Measurements from ENCODE around the gene GEMIN2. TPM values are rescaled to one million over a fixed set of nuclear protein-coding genes. Genes with fewer than 3 reads are reported as not detected.
"Not testable (repeated sequence)": the region's sequence is repeated elsewhere in the genome, so short reads cannot be mapped to it uniquely, and the experiment has no call there.

GEMIN2 gene
- total RNA-seq, 1 donor from 2014 or later, result 25.5 TPM

- Histone ChIP-seq H3K4me3 (no peak overlapping the region), H3K36me3 (peaks cover 0 to 85% of the 10 kb centered on the region in 2 donors), H3K4me1 (peaks cover 16% of the 10 kb centered on the region), H3K27me3 (no peaks in the 10 kb centered on the region), H3K9me3 (no peaks in the 10 kb centered on the region), H3K27ac (no peak overlapping the region)
- TF ChIP-seq CTCF (IDR thresholded peaks at IDR 0.05) (no peak), POLR2AphosphoS5 (IDR thresholded peaks at IDR 0.05; ENCODE audit: insufficient read depth in 1 of 2, low read depth in 1 of 2) (no peak), POLR2A (IDR thresholded peaks at IDR 0.05) (no peak)
- intact Hi-C loops (cut with DNase I), result no loop called here
- no peak for DNase-seq (ENCODE audit: extremely low spot score in 2 of 2)
Measured at GRCh38 chr14:39181026-39181692, 67.0 kb downstream of the GEMIN2 start.

GRCh38 chr14:39181693-39182047 lies 67.5 kb downstream of the GEMIN2 start:
- Histone ChIP-seq H3K4me3 (no peak overlapping the region), H3K27ac (no peak overlapping the region), H3K27me3 (no peaks in the 10 kb centered on the region), H3K9me3 (no peaks in the 10 kb centered on the region), H3K36me3 (peaks cover 0 to 82% of the 10 kb centered on the region in 2 donors), H3K4me1 (peaks cover 11% of the 10 kb centered on the region)
- intact Hi-C loops (cut with DNase I), result no loop called here
- TF ChIP-seq POLR2AphosphoS5 (IDR thresholded peaks at IDR 0.05; ENCODE audit: insufficient read depth in 1 of 2, low read depth in 1 of 2), result no peak
- TF ChIP-seq POLR2A (IDR thresholded peaks at IDR 0.05), result no peak
- no peak for TF ChIP-seq CTCF (IDR thresholded peaks at IDR 0.05)
- no peak for DNase-seq (ENCODE audit: extremely low spot score in 2 of 2)

GRCh38 chr14:39182770-39183684 lies 68.9 kb downstream of the GEMIN2 start:
- DNase-seq (ENCODE audit: extremely low spot score in 2 of 2), result no peak
- peaks cover 0 to 68% of the 10 kb centered on the region in 2 donors for H3K36me3 ChIP-seq
- intact Hi-C loops (cut with DNase I), result no loop called here
- TF ChIP-seq CTCF (IDR thresholded peaks at IDR 0.05), result no peak
- TF ChIP-seq POLR2A (IDR thresholded peaks at IDR 0.05), result no peak
- TF ChIP-seq POLR2AphosphoS5 (IDR thresholded peaks at IDR 0.05; ENCODE audit: insufficient read depth in 1 of 2, low read depth in 1 of 2), result no peak
- no peaks in the 10 kb centered on the region for H3K4me1 ChIP-seq
- H3K27ac ChIP-seq, result no peak overlapping the region
- no peaks in the 10 kb centered on the region for H3K9me3 ChIP-seq
- no peaks in the 10 kb centered on the region for H3K27me3 ChIP-seq
- no peak overlapping the region for H3K4me3 ChIP-seq

GRCh38 chr14:39183685-39184003 lies 69.5 kb downstream of the GEMIN2 start:
- H3K27ac ChIP-seq; H3K4me3 ChIP-seq; H3K9me3 ChIP-seq; intact Hi-C loops (cut with DNase I); H3K4me1 ChIP-seq; DNase-seq (ENCODE audit: extremely low spot score in 2 of 2); H3K27me3 ChIP-seq: not testable (repeated sequence)
- peaks cover 0 to 62% of the 10 kb centered on the region in 2 donors for H3K36me3 ChIP-seq

- no peak overlapping the region for H3K4me3 ChIP-seq
- no peak for TF ChIP-seq POLR2AphosphoS5 (IDR thresholded peaks at IDR 0.05; ENCODE audit: insufficient read depth in 1 of 2, low read depth in 1 of 2)
- no peak for TF ChIP-seq POLR2A (IDR thresholded peaks at IDR 0.05)
- TF ChIP-seq CTCF (IDR thresholded peaks at IDR 0.05), result no peak
- H3K9me3 ChIP-seq, result no peaks in the 10 kb centered on the region
- no peak for DNase-seq (ENCODE audit: extremely low spot score in 2 of 2)
- intact Hi-C loops (cut with DNase I), result no loop called here
- peaks cover 0 to 51% of the 10 kb centered on the region in 2 donors for H3K36me3 ChIP-seq
- H3K4me1 ChIP-seq, result no peaks in the 10 kb centered on the region
- H3K27ac ChIP-seq, result no peak overlapping the region
- H3K27me3 ChIP-seq, result no peaks in the 10 kb centered on the region
Measured at GRCh38 chr14:39184628-39185255, 70.6 kb downstream of the GEMIN2 start.
